DMS 273 (cell line): Measurements from ENCODE around the gene FERMT3.

Experiments
- DNase-seq: peaks from one replicate; lab custom pipeline; 2025; ENCODE audit not compliant: unreplicated experiment; lab: John Stamatoyannopoulos, UW

The FERMT3 gene

DNA sequence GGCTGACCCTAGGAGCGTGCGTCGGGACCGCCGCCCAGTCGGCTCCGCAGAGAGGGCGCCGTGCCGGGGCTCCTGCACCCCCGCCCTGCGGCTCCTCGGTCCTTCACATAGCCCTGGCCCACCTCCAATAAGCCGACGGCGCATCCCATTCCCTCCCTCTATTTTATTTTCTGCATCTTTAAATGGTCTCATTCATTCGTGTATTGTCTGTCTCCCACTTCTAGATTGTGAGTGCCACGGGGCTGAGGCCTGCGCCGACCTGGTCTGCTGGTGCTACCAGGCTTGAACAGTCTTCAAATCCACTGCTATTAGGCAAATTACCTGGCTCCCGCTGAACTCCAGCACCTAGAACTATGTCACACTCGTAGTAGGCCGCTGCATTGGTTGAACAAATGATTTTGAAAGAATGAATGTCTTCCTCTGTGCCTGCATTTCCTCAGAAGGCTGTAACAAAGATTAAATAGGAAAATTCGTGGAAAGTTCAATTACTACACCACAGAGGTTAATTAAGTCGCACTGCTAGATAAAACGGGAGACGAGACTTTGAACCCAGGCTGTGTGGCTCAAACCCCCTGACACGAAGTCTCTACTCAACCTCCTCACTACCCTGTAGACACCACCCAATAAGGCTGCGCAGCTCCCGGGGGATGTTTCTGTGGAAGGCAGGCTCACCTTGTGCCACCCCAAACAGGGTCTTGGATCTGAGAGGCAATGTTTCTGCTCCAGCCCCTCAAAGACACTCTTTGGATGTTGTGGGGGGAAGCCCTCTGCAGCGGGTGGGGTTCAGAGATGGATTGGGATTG, 41.4 kb downstream of the FERMT3 start:
- DNase-seq = no peak

DNA sequence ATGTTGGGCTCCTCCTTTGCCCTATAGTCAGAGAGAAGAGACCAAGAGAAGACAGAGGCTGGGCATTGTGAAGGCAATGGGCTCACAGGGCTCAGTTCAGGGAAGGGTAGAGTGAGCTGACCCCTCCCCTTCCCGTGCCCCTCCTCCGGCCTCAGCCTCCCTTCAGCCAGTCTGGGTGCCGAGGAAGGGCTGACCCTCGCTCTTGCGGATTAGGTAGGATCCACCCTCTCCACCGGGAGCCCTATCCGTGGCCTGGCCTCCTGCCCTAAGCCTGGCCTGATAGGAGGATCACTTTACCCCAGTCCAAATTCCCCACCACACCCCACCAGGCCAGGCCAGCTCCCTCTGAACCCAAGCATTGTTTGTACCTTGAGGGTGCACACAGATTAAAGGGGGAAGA, 42.1 kb downstream of the FERMT3 start:
- no peak for DNase-seq

DNA sequence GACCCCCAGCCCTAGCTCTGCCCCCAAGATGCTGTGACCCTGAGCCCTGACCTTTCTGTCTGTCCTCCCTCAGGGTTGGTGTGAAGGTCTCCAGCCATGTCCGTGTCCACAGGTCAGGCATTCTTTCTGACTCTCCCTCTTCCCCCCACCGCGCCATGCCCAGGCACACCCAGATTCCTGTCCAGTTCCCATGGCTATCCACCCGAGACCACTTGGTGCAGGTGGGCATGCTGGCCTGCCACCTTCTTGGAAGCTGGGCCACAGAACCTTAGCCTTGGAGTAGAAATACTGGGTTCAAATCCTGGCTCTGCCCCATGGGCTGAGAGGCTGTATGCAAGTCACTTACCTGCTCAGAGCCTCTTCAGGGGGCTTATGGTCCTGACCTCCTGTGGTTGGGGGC, 42.5 kb downstream of the FERMT3 start:
- DNase-seq = no peak

DNA sequence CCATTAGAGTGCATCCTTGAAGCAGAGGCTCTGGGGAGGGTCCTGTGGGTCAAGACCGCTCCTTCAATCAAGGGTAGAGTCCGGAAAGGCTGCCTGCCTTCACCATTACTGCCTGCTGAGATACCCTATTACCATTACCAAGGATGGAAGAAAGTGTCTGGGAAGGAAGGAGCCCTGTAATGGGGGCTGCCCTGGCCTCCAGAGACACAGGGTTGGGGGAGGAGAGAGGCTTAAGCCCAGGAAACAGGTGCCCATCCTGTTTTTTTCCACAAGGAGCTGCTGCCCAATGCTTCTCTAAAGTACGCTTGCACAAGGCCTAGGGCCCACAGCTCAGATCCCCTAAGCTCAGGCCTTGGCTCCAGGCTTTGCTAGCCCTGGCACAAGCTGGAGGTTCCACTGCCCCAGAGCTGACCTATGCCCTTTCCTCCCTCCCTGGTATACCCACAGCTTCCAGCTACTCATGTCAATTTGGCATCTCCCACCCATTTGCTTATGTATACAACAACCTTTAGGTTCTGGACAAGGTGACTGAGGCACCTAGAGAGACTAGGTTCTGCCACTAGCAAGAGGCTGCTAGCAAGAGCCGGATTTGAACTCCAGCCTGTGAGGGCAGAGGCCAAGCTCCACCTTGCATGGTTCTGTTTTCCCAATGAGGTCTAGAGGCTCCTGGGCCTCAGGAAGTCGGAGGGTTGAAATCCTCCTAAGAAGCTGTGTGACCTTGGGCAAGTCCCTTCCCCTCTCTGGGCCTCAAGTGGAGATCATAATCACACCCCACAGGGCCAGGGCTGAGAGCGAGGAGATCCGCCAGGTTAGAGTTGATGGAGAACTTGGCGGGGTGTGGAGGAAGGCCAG, 43.3 kb downstream of the FERMT3 start:
- DNase-seq = no peak

DNA sequence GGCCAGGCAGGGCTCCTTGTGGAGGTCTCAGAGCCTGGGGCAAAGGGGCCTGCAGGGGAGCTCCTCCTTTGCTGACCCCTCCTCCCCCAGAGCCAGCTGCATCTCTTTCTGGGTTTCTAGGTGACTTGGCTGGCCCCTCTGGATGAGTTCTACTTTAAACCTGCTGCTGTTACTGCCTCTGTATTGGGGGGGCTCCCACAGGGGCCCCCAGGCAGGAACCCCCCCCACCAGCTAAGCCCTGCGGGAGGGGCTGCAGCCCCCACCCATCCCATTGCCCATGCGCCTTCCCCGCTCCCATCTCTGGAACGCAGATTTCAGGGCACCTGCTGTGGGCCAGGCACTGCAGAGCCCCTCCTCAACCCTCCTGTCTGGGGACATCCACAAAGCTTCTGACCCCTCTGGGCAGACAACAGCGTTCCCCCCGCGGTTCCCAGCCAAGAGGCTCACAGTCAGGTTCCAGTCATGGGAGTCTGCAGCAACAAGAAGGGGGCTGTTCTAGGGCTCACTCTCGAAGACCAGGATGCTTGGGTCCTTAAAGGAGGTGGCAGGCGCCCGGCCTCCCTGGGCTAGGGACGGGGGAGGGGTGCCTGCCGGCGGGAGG, 44.0 kb downstream of the FERMT3 start:
- DNase-seq = peak; percentile 57

DNA sequence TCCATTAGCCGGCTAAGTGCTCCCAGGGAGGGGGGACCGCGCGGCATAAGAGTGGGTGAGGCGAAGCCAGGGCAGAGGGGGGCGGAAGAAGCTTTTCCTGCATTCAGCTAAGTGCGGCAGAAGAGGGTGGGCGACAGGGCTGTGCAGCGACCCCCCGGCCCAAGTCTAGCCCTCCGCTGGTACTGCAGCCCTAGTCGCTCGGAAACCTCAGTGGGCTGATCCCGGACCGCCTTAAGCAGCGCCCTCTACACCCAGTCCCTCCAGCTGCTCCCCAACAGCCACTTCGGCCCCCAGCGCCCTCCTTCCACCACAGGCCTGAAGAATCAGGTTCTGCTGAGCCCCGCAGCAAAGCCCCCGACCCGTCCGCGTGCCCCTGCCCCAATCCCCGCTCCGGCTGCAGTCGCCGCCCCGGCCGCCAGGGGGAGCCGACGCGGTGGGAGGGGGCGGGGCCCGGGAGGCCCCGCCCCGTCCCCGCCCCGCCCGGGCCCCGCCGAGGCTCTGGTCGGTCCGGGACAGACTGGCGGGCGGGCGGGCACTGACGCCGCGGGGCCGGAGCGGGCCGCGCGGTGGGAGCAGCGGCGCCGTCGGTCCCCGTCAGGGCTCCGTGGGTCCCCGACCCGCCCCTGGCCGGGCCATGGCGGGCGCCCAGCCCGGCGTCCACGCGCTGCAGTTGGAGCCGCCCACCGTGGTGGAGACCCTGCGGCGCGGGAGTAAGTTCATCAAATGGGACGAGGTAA, 44.7 kb downstream of the FERMT3 start, which contains the start of gene PLCB3:
Gene PLCB3 (plus strand): TSS at position 515 of the 737 bp plus-strand sequence. CDS start 120 bp downstream, at position 635.
- DNase-seq = peak; percentile 75

DNA sequence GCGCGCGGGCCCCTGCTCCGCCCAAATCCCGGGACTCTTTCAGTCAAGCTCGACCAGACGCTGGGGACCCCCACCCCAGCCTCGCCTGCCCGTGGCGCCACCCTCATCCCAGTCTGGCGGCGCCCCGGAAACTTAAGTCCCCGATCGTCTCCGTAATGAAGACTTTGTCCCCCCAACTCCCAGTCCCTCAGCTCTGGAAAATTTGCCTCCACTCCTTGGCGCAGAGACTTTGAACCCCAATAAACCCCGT, 45.2 kb downstream of the FERMT3 start:
- DNase-seq = no peak

DNA sequence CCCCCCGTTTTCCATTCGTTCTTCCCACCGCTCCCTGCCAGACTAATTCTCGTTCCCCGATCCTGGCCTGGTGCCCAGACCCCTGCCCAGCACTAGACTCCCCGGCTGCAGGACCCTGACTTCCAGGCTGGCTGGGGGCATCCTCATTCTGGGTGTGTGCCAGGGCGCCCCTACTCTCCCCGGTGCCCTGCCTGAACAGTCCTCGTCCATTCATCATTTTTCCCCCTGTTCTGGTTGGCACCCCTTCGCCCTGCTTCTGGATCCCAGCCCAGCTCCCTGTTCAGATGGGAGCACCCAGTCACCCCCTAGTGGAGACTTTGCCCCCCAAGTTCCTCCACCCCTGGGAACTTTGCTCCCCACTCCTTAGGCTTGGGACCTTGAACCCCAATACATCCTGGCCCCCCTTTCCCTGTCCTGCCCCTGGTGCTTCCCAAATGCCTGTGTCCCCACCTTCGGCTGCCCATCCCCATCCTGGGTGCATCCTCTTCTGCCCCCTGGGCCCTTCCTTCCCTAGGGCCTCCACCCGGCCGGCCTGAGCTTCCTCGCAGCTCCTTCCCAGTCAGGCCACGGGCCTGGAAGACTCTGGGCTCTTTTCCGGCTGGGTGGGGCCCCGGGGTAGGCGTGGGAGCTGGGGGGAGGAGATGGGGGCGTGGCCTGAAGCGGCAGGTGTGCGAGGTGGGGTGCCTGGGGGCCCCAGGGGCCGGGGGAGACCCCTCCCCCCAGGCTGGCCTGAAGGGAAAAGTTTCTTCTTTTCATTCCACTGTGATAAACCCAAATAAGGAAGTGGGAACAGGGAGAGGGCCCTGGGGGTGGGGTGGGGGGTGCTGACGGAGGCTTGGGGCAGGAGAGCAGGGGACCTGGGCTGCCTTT, 45.7 kb downstream of the FERMT3 start:
- DNase-seq = no peak

DNA sequence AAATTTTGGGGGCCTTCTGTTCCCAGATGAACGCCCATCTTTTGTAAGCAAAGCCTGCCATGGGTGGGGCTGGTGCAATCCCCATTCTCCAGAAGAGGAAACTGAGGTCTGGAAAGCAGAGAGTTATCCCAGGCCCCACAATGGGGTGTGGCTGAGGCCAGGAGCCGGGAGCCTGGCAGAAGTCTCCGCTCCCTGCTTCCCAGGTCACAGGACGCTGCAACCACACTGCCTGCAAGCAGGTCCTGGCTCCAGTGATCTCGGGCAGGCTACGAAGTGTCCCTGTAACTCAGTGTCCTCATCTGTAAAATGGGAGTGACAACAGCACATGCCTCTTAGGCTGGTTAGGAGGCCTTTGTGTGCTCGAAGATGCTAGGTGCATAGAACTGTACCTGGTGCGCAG, 46.5 kb downstream of the FERMT3 start:
- no peak for DNase-seq

DNA sequence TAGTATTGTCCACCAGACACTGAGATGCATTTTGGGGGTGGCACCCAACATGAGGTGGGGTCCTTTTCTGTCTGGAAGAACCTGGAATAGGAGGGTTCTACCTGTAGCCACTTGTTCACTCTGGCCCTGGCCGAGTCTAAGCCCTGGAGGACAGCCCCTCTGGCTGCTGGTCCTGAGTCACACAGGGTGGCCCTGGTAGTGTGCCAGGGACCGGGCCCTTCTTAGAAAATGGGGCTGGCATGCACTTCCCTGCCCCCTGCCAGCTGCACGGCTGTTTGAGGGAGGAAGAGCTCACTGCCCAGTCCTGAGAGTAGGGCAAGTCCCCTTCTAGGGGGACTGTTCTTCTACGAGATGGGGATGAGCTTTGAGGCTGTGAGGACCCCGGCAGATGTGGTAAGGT, 47.0 kb downstream of the FERMT3 start:
- DNase-seq = no peak

DNA sequence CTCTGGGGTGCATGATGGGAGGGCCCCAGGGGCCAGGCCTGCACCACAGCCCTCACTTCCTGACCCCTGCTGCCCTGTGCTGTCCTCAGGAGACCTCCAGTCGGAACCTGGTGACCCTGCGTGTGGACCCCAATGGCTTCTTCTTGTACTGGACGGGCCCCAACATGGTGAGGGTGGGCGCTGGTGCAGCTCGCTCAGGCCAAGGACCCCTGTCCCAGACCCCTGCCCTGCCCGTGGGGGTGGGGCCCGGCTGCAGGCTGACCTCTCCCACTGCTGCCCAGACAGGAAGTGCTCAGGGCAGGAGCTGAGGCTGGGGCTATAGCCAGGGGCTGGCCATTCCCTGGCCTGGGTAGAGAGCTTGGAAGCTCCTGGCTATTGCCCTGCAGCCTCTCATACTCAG, 47.8 kb downstream of the FERMT3 start:
- no peak for DNase-seq

DNA sequence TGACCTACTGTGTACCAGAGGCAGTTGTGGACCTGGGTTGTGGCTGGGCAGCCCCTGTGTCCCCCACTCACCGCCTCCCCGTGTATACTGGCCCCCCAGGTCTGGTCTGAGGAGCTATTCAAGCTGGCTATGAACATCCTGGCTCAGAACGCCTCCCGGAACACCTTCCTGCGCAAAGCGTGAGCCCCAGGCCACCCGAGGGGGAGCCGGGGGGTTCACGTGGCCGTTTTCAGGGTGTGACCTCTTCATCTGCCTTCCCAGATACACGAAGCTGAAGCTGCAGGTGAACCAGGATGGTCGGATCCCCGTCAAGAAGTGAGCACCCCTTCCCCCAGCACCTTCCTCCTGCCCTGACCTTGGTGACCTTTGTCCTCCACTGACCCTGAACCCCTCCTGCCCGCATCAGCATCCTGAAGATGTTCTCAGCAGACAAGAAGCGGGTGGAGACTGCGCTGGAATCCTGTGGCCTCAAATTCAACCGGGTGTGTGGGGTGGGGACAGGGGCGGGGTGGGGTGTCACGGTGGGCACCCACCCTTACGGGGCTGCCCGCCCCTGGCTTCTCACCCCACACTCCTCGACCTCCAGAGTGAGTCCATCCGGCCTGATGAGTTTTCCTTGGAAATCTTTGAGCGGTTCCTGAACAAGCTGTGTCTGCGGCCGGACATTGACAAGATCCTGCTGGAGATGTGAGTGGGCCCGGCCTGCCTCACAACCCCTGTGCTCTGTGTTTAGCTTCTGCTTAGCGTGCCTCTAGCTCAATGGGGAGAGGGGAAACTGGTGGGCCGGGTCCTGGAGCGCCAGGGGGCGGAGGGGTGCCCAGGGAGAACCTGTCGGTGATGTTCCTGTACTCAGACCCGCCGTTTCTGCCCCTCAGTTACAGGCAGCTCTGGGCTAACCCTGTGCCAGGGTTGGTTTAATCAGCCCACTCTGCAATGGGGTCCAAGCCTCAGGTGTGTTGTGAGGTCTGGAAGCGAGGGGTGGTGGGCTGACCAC, 48.9 kb downstream of the FERMT3 start:
- no peak for DNase-seq

DNA sequence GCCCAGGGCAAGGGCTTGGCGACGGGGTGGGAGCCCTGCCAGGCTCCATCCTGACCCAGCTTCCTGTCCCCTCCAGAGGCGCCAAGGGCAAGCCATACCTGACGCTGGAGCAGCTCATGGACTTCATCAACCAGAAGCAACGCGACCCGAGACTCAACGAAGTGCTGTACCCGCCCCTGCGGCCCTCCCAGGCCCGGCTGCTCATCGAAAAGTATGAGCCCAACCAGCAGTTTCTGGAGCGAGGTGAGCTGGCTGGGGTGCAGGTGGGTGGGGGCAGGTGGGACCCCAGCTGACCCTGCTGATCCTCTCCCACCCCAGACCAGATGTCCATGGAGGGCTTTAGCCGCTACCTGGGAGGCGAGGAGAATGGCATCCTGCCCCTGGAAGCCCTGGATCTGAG, 49.8 kb downstream of the FERMT3 start:
- no peak for DNase-seq

DNA sequence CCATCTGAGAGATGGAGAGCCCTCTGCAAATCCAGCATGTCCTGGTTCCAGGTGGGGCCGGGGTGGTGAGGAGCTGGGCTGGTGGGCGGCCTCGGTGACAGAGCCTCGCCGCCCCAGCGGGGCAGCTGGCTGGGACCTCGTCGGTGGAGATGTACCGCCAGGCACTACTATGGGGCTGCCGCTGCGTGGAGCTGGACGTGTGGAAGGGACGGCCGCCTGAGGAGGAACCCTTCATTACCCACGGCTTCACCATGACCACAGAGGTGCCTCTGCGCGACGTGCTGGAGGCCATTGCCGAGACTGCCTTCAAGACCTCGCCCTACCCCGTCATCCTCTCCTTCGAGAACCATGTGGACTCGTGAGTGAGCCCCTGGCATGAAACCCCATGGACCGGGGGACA, 51.8 kb downstream of the FERMT3 start:
- no peak for DNase-seq

DNA sequence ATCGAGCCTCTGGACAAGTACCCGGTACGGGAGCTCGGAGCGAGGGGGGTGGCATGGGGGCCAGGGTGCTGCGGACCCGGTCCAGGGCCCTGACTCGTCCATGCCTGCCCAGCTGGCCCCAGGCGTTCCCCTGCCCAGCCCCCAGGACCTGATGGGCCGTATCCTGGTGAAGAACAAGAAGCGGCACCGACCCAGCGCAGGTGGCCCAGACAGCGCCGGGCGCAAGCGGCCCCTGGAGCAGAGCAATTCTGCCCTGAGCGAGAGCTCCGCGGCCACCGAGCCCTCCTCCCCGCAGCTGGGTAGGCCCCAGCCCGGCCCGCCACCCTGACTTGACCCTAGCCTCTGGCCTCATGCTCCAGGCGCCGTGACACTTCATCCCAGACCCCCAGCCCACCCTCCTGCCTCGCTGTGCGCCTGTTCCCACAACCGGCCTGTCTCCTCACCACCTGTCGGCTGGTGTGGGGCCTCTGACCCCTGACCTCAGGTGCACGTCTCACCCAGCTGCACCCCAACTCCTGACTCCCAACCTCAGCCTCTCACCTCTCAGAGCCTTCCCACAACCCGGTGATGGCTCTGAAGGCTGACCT, 52.5 kb downstream of the FERMT3 start:
- no peak for DNase-seq

DNA sequence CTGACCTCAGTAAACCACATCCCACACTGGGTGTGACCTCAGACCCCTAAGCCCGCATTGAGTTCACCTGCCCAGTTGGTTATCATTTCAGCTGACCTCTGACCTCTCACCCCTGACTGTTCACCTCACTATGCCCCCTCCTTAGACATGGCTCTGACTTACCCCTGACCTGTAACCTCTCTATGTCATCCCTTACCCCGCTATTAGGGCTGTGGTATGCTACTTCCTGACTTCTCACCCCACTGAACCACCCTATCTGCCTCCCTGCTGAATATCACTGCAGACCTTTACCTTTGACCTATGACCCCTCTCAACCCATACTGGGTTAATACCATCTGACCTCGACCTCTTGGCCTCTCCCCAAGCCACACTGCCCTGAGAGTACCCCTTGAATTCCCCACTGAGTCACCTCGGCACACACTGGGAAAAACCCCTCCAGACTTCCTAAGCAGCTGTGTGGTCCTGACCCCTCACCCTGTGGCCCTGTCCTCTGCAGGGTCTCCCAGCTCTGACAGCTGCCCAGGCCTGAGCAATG, 53.1 kb downstream of the FERMT3 start:
- no peak for DNase-seq

DNA sequence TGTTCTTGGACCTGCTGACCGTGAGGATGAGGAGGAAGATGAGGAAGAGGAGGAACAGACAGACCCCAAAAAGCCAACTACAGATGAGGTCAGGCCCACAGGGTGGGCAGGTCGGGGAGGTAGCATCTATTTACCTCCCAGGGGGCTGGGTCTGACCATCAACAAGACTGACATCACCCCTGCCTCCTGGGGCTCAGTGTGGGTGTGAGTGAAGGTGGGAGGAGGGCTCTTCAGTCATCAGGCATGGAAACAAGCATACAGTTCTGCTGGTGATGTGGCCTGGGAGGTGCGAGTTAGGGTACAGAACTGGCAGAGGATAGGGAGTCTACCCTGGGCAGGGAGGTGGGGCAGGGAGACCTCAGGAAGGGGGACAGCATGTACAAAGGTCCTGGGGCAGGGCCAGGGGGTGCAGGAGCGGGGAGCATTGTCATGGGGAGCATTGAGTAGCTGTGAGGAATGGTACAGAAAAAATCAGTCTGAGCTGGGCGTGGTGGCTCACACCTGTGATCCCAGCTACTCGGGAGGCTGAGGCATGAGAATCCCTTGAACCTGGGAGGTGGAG, 53.7 kb downstream of the FERMT3 start:
- DNase-seq = no peak

DNA sequence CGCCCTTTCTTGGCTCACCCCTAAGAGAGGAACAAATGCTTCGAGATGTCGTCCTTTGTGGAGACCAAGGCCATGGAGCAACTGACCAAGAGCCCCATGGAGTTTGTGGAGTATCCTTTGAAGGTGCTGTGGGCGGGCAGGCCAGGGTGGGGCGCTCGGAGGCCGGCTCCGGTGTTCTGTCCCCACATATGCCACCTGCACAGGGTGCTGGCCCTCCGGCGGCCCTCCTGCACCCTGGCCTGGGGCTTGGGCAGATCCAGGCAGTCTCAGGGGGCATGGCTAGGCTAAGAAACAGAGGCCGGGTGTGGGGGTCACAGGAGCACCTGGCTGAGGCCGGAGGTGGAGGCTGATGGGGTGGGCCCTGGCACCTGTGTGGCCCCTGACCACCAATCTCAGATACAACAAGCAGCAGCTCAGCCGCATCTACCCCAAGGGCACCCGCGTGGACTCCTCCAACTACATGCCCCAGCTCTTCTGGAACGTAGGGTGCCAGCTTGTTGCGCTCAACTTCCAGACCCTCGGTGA, 55.1 kb downstream of the FERMT3 start:
- DNase-seq = no peak
